GM19035 (cell line): Measurements from ENCODE around the gene MIEF1.

Experiments
- ATAC-seq: cut with Tn5 transposase; IDR thresholded peaks from one replicate; pipeline ENCODE4 v1.9.1; 2021; ENCODE audit not compliant: unreplicated experiment

Gene MIEF1

DNA sequence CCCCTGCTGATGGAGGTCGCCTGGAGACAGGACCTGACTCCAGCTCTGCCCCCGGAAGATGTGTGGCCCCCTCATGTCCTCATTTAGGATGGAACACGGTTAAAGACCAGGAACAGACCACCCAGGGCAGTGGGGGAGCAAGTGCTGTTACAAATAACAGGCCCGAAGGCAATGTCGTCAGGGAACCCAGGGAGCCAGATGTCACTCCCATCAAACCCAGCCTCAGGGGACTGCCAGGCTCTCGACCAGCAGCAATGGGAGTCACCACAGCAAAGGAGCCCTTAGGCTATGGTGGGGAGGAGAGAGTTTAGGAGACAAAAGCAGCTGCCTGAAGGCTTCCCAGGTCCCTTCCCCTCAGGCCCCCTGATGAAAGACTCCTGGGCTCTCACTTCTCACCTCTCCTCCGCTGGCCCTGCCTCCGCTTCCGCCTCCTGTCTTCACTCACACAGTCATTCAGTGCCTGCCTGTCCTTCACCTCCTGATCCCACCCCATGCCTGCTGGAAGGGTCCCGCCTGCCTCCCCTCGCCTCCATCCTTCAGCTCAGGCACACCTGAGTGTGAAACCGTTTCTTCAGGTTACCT is 26.1 kb downstream of the MIEF1 start:
- no peak for ATAC-seq

DNA sequence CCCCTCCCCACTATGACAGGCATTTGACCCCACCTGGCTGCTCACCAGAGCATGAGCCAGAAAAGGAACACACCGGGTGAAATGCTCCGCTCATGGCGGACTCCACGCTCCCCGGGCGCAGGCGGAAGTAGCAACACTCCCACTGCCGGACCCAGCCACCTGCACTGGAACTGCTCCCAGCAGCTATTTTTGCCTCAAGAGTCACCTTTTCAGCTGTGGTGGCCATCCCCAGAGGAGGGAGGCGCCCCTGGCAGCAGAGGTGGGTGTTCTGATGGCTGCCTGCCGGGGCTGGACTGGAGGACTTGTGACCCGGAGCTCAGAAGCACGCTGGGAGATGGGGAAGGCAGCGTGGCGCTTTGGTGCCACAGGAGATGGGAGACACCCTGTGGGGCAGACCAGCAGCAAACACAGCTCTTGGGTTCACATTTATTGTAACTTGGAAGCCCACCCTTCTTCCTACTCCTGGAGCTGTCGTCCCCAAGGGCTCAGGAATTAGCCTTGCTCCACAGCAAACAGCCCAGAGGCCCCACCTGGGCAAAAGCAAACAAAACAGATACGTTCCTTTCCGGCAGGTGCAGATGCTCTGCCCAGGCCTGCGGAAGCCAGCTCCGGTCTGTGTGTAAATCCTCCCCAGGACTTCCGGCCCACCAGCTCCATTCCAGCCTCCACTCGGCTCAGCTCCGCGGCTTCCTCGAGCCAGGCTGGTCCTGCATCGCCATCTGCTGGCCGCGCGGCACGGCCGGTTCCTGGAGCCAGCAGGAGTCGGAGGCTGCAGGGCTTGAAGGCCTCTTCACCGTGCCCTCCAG is 26.8 kb downstream of the MIEF1 start:
- no peak for ATAC-seq

DNA sequence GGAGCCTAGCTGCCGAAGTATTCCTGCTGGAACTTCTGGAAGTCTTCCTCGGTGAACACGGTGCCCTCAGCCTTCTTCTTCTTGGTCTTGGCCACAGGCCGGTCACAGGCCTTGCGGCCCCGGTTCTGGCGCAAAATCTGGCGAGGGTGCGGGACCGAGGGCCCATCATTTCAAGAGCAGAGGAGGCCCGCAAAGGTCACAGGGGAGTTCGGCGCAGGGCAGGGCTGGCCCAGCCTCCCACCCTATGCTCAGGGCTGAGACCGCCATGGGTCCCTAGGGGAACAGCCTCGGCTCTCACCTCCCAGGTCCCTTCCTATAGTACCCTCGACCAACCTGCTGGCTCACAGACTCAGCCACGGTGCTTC is 27.4 kb downstream of the MIEF1 start:
- ATAC-seq = no peak

DNA sequence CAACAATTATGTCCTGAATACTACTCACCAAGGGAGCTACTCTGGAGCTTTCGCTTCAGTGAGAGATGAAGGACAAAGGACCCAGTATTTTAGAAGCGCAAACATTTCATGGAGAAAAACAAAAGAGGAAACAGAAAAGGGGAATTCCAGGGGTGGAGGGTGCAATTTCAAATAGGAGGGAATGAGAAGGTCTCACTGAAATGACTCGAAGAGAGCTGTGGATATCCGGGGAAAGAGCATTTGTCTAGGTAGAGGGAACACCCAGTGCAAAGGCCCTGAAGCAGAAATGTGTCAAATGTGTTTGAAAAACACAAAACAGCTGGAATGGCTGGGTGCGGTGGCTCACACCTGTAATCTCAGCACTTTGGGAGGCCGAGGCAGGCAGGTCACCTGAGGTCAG is 28.0 kb downstream of the MIEF1 start:
- ATAC-seq = no peak

DNA sequence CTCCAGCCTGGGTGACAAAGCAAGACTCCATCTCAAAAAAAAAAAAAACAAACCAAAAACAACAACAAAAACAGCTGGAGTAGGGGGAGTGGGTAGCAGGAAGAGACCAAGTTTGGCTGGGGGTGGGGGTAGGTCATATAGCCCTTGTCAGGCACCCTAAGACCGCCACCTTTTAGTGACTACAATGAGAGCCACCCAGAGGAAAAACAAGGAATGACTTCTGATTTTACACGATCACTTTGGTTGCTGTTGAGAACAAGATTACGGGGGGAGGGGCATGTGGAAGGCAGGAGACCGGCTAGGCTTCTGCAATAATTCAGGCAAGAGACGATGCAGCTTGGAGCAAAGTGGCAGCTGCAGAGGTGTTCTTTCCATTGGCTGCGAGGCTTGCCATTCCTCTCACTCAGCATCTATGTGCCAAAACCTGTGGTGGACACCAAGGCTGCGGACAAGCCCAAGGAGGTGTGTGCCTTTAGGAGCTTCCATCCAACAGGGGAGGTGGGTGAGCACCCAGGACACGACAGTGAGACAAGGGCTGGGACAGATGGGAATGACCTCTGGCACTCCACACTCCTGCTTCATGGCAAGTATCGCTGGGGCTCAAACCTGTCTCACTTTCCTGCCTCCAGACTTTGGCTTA is 28.7 kb downstream of the MIEF1 start:
- no peak for ATAC-seq

DNA sequence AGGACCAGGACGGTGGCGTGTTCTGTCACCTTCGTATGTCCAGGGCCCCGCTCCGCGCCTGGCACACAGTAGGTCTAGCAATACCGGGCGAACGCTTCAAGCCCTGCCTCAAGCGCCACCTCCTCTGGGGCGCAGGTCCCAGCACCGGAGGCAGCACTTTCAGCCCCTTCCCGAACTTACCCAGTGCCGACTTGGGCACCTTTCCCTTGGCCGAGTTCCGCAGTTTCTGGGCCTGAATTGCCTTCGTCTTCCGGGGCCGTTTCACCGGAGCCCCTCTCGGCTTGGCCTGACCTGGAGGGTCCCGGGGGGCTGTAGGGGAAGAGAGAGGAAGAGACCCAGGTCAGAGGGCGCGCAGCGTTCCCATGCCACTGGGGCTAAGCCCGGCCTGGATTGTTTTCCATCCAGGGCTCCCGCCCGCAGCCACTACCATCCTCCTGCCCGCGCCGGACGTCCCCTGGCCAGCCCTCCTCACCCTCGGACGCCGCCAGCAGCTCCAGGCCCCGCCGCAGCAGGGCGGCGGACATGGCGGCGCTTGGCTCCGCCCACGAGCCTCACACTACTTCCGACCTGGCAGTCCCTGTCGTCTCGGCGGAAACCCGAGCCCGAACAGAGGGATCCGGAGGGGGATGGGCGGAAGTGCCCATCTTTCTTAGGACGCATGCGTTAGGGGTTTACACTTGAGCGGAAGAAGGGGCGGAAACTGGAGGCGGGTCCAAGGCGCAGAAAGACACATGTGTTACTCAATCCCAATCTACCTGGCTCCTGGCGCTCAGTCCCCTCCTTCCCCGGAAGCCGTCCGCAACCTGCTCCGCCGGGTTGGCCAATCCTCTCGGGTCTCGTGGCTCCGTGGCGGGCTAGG is 30.4 kb downstream of the MIEF1 start, which contains the start of gene RPS19BP1:
RPS19BP1 (minus strand) TSS at position 534 of the 859 bp plus-strand sequence; CDS start at position 524, 10 bp downstream.
- peak; percentile 72 for ATAC-seq

DNA sequence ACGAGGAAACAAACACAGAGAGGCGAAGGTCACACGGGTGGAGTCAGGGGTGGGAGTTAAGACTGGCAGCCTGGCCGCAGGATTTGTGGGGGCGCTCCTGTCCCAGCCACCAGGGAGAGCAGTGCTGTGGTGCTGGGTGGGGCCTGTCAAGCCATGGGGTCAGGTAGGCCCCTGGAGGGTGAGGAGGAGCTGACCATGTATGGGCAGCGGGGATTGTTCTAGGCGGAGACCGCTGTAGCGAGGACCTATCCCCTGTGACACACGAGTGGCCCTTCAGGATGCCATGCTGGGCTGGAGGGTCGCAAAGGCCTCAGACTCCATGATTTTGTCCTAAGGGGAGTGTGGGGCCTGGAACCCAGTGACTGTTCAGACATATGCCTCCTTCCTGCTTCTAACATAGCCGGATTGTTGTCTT is 32.0 kb downstream of the MIEF1 start:
- no peak for ATAC-seq

DNA sequence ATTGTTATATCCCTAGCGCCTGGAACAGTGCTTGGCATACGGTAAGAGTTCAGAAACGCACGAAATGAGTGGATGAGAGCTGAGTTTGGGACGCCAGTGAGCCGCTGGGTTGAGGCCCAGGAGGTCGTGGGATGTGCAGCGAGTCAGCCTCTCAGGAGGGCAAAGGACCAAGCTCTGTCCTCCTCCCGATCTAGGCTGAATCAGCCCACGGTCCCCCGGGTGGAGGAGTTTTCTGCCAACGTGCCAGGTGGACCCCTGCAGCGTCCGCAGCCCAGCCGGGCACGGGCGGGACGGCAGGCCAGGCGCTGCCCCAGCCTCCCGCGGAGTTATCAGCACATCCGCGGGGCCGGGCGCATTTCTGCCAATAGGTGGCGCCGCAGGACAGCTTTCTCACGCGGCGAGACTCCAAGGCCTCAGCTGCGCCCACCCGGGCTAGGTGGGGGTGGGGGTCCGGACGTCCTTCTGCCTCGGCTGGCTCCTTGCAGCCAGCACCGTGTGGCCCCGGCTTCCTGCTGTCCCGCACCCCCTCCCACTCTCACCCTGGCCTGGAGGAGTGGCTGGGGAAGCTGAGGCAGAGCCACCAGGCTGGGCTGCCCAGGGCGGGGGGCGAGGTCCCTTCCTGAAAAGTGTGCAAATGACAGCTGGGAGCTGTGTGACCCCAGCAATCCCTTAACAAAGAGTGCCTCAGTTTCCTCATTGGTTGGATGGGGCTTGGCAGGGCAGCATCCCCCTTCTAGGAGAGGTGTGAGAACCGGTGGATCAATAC is 32.7 kb downstream of the MIEF1 start:
- no peak for ATAC-seq

DNA sequence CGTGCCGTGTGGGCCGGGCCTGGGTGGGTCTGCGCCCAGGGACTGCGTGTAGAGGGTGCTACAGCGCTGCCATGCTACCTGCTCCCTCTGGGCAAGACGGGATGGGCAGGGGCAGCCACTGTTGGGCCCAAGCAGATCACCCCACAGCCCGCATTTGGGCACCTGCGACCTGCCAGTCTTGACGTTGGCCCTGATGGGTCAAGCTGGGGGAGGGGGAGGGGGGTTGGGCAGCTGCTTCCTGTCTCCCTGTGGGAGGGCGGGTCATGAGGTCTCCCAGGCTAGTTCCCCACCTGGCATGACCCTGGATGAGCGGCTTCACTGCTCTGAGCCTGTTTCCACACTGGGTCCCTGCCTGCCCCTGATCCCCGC is 33.3 kb downstream of the MIEF1 start:
- no peak for ATAC-seq

DNA sequence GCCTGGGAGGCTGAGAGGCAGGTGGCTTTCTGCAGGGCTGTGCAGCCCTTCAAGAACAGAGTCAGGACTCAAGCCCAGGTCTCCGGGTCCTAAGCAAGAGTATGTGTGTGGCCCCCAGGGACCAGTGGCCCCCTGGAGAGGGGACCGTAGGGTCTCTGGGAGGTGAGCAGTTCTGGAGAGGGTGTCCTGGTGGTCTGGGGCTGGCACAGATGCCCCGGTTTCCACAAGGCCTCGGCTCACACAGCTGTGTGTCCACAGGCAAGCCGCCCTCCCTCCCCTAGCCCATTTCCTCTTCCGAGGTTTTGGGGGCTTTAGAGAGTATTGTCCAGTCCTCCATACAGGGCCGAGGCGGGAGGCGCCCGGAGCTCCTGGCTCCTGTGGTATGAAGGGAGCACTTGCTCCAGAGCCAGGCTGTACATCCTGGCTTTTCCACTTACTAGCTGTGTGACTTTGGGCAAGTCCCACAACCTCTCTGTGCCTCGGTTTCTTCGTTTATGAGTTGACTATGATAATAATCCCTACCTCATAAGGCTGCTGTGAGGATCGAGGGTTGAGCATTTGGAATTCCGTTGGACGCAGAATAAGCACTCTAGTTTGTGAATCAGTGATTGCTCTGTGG is 33.9 kb downstream of the MIEF1 start:
- ATAC-seq = no peak

DNA sequence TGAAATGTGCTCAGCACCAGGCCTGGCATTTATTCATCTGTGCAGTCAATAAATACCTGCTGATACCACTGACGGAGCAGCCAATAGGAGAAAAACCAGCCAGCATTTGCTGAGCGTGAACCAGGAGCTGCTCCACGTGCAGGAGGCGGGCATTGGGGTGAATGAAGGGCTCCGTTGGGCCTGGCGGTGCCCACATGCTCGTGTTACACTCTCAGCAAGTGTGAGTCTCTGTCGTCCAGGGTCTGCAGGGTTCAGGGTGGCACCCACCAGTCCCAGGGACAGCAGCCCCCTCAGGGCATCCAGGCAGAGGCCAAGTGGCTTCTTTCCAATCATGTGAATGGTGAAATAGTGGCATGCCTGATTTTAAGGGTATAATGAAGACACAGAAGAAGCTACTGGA is 34.6 kb downstream of the MIEF1 start:
- no peak for ATAC-seq

DNA sequence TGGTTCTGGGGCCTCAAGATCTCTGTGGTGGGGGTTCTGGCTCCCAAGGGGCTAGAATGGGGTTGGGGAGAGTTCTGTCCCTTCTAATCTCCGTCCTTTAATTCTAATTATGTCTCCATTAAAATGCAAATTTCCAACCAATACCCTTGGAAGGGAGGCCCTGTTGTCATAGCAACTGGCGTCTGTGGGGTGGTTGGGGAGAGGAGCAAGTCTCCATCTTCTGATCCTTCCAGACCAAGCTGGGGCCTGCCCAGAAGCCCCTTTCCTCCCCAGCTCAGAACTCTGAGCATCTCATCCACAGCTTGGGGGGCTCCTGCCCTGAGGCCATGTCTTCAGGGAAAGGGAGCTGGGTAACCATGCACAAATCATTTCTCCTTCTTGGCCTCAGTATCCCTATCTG is 35.9 kb downstream of the MIEF1 start:
- no peak for ATAC-seq

DNA sequence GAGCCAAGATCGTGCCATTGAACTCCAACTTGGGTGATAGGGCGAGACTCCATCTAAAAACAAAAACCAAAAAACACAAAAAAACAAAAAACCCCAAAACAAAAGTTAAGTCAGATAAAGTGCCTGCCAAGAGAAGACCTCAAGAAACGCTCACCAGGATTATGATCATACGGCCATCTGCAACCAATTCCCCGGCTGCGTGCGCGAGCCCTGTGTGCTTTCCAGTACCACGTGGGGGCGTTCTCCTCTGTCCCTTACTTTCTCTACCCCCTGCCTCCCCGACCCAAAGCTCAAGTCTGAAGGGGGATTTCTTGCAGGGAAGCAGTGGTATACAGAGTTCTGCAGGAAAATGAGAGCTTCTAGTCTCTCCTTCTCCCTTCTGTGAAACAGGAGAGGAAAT is 41.0 kb downstream of the MIEF1 start:
- no peak for ATAC-seq

DNA sequence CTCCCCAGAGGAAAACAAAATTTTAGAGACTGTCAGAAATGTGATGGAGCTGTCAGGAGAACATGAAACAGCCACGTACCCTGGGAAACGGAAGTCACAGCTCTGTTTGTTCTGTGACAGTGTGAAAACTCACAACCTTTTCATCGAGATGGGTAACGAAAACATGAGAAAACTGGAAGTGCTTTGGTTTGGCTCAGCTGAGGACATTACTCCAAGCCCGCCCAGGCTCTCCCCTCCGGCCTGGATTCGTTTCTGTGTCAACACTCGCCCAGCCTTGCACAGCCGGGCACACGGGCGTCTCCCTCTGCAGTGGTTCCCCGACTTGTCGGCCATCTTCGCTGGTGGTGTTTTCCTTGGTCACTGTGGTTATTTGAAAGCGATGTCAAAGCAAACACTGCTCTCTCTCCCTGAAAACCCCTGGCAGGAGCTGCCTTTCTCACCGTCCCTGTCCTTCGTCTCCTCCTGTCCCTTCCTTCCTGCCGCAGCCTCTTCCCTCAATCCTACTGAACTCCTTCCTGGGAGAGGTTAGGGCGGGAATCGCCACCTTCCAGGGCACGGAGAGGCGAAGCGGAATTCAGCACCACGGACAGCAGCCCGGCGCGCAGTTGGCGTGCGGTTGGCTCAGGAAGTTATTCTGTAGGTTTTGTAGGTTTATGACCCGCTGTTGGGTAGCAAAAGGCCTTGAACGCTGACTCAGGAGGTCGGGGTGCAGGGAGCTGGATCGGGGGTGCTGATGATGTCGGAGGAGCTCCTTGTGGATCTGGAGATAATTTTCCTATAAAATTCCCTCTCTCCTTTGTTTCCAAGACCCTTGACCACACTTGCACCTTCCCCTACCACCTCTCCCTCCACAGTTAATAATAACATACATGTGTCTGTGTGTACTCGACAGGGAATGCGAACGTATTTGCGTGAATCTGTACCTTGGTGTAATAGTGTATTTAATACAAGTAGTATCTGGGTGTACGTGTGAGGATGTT is 43.6 kb downstream of the MIEF1 start:
- no peak for ATAC-seq

DNA sequence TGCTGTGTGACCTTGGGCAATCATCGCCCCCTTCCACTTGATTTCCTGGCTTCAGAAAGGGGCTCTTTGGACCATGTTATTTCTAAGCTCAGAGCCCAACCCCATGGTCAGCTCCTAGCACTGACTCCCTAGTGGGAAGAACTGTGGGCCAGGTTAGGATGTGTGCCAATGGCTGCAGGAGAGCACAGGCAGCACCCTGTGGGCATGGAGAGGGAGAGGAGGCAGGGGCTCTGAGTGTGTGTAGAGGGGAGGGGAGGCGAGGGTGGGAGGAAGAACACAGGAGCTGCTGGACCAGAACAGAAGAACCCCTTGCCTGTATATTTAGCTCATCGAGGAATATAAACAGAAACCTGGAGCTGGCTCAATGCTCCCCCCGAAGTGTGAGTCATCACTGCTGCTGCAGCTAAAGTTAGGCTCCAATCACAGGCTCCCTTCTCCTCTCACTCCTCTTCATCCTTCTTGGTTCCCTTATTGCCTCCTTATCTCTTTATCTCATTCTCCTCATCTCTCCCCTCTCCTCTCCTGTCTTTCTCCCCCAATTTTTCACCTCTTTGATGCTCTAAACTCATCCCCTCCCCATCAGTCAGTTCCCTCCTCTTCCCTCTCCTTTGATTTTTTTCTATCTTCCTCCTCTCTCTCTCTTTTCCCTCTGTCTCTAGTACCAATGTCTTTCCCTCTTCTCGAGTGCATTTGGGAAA is 44.9 kb downstream of the MIEF1 start:
- no peak for ATAC-seq

DNA sequence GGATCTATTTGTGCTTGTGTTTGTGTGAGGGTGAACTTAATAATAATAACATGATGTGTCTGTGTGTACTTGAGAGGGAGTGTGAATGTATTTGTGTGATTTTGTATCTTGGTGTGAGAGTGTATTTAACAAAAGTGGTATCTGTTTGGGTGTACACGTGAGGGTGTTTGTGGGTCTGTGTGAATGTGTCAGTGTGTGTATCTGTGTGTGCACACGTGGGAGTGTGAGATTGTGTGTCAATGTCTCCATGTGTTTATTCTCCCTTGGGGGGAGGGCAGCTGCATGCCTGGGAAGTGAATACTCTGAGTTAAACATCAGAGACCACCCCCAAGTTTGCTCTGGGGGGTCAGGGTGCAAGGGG is 45.5 kb downstream of the MIEF1 start:
- ATAC-seq = no peak

DNA sequence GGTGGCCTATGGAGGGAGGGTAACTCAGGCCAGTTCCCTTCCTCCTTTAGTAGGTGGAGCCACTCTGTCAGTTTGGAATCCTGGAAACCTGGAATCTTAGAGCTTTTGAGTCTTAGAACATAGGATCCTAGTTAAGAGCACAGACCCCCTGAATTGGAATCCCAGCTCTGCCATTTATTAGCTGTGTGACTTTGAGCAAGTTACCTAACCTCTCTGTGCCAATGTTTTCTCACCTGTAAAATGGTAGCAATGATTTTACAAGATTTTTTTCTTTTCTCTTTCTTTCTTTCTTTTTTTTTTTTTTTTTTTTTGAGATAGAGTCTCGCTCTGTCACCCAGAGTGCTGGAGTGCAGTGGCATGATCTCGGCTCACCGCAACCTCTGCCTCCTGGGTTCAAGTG is 51.3 kb downstream of the MIEF1 start:
- ATAC-seq = no peak

DNA sequence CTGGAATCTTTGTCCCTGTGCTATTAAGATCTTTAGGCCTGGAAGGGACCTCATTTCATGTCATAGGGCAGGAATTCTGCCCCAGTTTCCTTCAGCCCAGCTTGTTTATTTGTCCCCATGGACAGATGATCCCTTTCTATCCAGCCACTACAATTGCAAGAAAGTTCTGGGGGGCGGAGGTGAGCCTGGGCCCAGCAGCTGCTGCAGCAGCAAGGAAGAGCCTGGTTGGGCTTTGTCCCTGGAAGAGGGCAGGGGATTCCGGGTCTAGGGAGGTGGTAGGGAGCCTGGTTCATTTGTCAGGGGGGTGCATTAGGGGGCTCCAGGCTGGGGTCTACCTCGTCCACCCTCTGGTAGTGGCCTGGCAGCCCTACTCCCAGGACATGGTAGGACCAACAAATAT is 52.1 kb downstream of the MIEF1 start:
- no peak for ATAC-seq
